Endometrial microvascular endothelial cells (primary cell): ENCODE measurements around the gene ZNF296. TPM values are rescaled to one million over a fixed set of nuclear protein-coding genes. Genes with fewer than 3 reads are reported as not detected.

ENCODE experiments used
- in situ Hi-C: cut with HindIII; loops from 2 replicates; pipeline ENCODE4 v1.10.0; 2017; ENCODE audit warnings: low sequenced_read_pairs, low pct_unique_long_range_greater_than_20kb; ENCODE audit errors: inconsistent ontology term
- total RNA-seq: library from RNA; depleted of rRNA; stranded (reverse); fragments of >200 nt; gene quantifications from one replicate; pipeline ENCODE4 v1.2.3, GENCODE V29; 2015; ENCODE audit errors: inconsistent ontology term

Gene ZNF296
- total RNA-seq, 1 donor from 2014 or later = 0.74 TPM

DNA sequence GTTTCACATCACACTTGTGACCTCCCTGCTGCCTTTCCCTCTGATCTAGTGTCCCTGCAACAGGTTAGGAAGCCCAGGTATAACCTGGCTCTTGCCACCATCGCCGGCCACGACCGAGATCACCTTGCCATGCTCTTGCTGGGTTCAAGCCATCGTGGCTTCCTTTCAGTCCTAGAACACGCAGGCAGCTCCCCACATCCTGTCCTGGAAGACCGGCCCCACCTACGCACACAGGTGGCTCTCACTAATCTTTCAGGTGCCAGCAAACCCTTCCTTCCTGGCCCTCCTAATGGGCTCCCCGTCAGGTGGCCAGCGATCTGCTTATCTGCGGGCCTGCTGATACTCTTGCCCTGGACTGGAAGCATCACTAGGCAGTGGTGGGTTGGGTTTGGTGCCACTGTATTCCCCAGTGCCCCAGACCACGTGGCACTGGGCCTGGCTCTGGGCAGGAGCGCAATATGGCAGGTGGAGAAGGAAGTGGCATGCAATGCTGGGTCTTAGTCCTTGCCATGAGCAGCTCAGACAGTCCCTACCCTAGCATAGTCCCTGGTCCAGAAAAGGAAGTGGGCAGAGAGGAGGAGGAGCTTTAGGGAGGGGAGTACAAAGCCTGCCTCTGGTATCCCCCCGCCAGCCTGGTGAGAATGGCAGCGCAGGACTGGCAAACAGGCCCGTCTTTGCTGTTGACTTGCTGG is 28.5 kb upstream of the ZNF296 start:
- in situ Hi-C loops = no loop called here

- in situ Hi-C loops = no loop called here
These were observed 27.4 kb upstream of the ZNF296 start for GRCh38 chr19:45103508-45104319.

- in situ Hi-C loops = no loop called here
These were observed 26.9 kb upstream of the ZNF296 start for GRCh38 chr19:45103156-45103507.

- in situ Hi-C loops = no loop called here
These were observed 26.2 kb upstream of the ZNF296 start for GRCh38 chr19:45102481-45102880.

GRCh38 chr19:45101806-45102205 is 25.5 kb upstream of the ZNF296 start:
- in situ Hi-C loops = no loop called here

- in situ Hi-C loops = no loop called here
These were observed 24.6 kb upstream of the ZNF296 start for GRCh38 chr19:45100846-45101252.

DNA sequence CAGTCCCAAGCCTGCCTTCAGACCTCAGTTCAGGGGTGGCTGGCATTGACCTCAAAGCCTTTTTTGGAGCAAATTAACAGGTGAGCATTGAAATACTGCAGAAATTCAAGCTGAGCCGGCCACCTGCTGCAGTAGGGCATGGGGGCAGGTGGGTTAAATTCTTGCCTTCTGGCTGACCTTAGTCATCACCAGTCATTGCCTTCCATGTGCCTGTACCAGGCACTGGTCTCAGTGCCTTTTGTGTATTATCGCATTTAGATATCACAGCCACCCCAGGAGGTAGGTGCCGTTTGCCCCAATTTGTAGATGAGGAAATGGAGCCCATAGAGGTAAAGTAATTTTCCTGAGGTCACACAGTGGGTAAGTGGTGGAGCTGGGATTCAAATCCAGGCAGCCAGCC is 23.9 kb upstream of the ZNF296 start:
- in situ Hi-C loops = no loop called here

GRCh38 chr19:45099467-45100191 is 23.4 kb upstream of the ZNF296 start:
- in situ Hi-C loops = no loop called here

- in situ Hi-C loops = no loop called here
These were observed 22.5 kb upstream of the ZNF296 start for GRCh38 chr19:45098521-45099466.

DNA sequence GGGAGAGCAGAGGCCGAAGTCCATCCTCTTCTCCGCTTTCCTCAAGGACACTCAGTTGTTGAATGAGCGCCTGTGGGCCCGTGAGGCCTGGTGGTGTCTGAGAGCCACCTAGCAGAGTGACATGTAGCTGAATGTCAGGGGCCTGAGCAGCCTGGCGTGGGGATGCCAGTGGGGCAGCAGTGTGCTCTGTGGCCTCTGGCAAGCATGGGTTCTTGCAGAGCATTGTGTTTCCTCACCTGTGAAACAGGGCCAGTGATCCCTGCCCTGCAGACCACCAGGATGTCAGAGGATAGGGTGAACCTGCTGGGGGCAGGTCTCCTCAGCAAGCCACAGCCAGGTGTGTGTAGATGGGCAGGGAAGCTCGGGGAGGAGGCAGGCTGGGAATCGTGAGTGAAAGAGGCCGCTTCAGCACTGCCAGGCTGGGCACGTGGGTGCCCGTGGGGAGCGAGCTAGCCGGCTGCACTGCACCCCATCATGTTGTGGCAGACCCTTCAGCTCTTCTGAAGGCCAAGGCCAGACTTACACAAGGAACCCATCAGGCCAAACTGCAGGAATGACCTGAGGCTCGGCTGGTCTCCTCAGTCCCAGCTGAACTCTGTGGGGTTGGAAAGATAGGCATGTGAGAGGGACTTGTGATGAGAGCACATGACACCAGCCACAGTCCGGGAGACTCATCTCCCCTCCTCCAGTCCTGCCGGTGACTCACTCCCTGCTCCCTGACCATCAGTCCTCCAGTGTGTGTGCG is 21.7 kb upstream of the ZNF296 start:
- in situ Hi-C loops = no loop called here

GRCh38 chr19:45097450-45097775 is 21.1 kb upstream of the ZNF296 start:
- in situ Hi-C loops = no loop called here

DNA sequence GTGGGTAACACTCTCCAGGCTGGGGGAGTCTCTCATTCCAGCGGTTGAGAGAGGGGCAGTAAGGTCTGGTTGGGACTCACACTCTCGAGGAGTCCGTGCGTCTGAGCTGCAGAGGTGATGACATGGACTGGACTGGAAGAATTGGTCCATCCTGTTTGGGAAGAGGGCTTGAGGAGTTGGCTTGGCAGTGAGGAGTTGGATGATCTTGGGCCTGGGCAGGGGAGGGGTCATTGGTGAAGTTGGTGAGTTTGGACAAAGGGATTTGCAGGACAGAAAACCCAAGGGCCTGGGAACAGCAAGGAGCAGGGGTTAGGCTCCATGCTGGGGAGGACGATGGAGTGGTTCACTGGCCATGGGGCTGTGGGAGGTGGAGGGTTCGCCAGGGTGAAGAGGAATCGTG is 20.4 kb upstream of the ZNF296 start:
- in situ Hi-C loops = no loop called here

DNA sequence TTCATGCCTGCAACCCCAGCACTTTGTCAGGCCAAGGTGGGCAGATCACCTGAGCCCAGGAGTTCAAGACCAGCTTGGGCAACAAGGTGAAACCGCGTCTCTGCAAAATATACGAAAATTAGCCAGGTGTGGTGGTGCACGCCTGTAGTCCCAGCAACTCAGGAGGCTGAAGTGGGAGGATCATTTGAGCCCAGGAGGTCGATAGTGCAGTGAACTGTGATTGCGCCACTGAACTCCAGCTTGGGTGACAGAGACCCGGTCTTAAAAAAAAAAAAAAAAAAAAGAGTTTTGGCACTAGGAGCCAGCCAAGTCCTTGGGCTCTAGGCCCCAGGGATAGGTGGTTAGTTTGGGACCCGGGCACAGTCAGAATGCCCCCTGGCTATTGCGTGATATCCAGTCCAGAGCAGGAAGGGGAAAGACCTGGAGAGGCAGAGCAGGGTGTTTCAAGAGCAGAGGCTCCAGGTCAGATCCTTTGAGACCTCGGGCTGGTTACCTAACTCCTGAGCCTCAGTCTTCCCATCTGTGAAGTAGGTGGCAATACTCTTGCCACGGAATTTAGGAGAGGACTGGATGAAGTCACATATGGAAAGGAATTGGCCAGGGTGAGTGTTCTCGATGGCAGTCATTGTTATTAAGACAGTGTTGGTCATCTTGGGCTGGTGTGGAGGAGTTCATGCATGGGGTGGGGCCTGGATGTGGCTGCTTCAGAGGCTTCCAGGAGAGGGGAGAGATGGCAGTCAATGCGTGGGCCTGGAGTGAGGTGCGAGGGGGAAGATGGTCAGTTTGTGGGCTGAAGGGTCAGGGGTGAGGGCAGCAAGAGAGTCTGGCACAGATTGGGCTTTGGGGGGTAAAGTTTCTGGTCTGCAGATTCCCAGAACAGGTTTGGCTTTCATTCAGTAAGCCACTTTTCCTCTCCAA is 19.5 kb upstream of the ZNF296 start:
- in situ Hi-C loops = no loop called here

DNA sequence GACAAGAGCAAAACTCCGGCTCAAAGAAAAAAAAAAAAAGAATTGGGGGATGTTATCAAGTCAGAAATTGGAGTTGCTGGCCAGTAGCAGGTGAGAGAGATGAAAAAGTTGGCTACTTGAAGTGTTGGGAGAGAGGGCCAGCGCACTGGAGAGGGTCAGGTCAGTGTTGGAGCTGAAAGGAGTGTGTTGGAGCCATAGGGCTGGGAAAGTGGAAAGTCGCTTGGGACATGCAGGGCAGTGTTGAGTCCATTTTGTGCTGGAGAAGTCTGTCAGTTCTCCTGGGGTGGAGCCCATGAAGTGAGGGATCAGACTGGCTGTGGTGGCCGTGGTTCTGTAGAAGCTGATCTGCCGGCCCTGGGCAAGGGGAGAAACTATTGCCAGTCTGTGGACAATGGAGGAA is 18.4 kb upstream of the ZNF296 start:
- in situ Hi-C loops = no loop called here

- in situ Hi-C loops = no loop called here
These were observed 17.9 kb upstream of the ZNF296 start for GRCh38 chr19:45094137-45094536.

GRCh38 chr19:45092747-45093678 is 16.7 kb upstream of the ZNF296 start, which contains the start of gene PPP1R37:
PPP1R37 (plus strand) TSS chr19:45093179; CDS start chr19:45093326, 147 bp downstream.
- in situ Hi-C loops = no loop called here
